Brain pericyte (primary cell): ENCODE results near the gene SLC24A3.

Experiments used
- DNase-seq: peaks from one replicate; pipeline ENCODE4 v3.0.0-alpha.2; 2012; ENCODE audit warnings: low read depth, low spot score

The SLC24A3 gene

GRCh38 chr20:19241440-19241839 lies 29.0 kb downstream of the SLC24A3 start:
- no peak for DNase-seq

DNA sequence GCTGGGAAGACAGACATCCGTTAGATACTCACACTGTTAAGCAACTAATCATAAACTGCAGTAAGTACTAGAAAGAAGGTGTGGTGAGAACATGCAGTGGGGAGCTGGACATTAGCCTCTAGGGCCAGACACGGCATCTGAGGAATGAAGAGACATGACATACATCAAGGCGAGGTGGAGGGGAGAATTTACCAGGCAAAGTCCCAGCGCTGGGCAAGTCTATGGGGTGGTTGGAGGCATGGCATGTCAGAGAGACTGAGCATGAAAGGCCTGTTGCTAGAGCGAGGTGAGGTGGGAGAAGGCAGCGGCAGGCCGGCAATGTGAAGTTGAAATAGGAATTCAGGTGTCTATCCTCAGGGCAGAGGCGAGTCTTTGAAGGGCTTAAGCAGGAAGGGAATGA lies 31.8 kb downstream of the SLC24A3 start:
- DNase-seq = no peak

GRCh38 chr20:19249106-19249879 lies 36.9 kb downstream of the SLC24A3 start:
- DNase-seq = no peak

GRCh38 chr20:19250346-19250745 lies 37.9 kb downstream of the SLC24A3 start:
- no peak for DNase-seq

- no peak for DNase-seq
Measured at GRCh38 chr20:19251506-19251905, 39.1 kb downstream of the SLC24A3 start.

DNA sequence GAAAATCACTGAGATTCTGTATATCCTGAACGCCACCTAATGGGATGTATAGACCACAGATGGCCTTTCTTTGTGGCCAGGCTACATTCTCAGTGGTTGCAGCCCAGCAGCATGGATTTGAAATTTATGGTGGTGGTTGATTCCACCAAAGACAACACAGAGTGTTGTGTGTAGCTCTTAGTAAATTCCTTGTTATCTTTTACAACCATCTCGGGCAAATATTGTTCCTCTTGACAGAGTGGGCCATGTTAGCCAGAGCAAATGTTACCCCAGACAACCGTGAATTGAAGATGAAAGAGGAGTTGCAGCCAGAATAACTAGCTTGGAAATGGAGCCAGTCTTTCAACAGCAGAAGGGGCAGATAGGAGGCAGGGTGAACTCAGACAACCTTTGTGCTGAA lies 39.5 kb downstream of the SLC24A3 start:
- no peak for DNase-seq

- no peak for DNase-seq
Measured at GRCh38 chr20:19252451-19253120, 40.1 kb downstream of the SLC24A3 start.

- DNase-seq = no peak
Measured at GRCh38 chr20:19253316-19253715, 40.9 kb downstream of the SLC24A3 start.

GRCh38 chr20:19253916-19254820 lies 41.7 kb downstream of the SLC24A3 start:
- DNase-seq = no peak

- no peak for DNase-seq
Measured at GRCh38 chr20:19254956-19255355, 42.5 kb downstream of the SLC24A3 start.

- no peak for DNase-seq
Measured at GRCh38 chr20:19256085-19256484, 43.6 kb downstream of the SLC24A3 start.

- no peak for DNase-seq
Measured at GRCh38 chr20:19256906-19257595, 44.6 kb downstream of the SLC24A3 start.

DNA sequence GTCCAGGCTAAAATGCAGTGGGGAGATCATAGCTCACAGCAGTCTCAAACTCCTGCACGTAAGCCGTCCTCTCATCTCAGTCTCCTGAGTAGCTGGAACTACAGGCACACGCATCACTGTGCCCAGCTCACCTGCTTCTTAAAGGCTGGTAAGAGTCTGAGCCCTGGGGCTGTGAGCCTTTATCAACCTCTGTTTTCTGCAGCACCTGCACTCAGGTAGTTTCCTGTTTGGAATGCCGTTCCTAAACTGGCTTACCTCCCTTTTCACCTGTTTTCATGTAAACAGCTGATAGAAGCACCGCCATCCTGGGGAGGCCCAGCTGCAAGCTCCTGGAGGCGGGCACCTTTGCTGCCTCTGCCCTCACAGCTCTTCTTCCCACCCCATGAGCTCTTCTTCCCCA lies 45.4 kb downstream of the SLC24A3 start:
- no peak for DNase-seq

- DNase-seq = no peak
Measured at GRCh38 chr20:19259141-19259591, 46.7 kb downstream of the SLC24A3 start.

- no peak for DNase-seq
Measured at GRCh38 chr20:19260412-19261090, 48.1 kb downstream of the SLC24A3 start.

GRCh38 chr20:19264191-19264590 lies 51.7 kb downstream of the SLC24A3 start:
- no peak for DNase-seq

DNA sequence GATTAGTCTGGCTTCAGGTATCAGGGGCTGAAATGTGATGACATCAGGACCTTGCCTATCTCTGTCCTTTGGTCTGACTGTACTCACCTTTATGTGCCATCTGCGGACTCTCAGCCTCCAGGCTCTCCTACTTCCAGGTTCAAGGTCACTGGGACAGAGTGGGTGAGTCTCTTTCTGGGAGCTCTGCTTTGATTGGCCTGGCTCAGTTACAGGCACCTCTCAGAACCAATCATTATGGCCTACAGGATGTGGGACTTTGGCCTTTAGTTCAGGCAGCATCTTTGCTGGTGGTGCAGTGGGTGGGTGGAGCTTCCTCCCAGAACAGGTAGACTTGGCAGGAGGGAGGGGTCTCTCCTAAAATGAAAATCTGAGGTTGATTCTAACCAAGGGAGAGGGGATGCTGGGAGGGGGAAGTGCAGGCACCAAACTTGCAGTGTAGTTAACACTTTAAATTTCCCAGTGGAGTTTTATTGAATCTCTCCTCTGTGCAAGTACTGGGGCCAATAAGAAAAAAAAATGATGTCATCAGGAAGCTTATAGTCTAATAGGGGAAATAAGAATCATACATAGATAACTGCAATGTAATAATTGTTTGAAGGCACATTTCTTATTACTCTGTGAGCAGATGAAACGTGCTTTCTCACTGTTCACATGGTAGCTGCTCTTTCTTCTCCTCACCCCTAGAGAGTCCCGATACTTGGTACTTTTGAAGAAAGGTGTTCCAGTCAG lies 53.4 kb downstream of the SLC24A3 start:
- DNase-seq = no peak

DNA sequence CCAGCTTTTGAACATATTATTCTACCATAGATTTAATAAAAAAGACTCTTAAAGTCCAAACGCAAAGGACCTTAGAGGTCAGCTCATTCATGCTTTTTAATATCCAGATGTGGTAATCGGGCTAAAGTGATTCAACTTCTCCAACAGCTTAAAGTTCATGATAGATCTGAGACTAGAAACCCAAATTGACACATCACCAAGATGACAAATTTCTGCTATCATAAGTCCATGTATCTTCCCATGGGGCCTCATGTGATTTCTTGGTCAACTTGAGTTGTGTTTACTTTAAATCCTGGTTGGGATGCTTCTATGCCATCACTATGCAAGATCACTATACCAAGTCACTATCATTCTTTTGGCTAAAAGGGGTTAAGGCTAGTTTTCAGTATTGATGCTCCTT lies 56.0 kb downstream of the SLC24A3 start:
- DNase-seq = no peak

- no peak for DNase-seq
Measured at GRCh38 chr20:19269737-19270340, 57.4 kb downstream of the SLC24A3 start.
